ENCODE measurements around the gene GTF3C5. TPM values are rescaled to one million over a fixed set of nuclear protein-coding genes. Genes with fewer than 3 reads are reported as not detected.
"Not testable (repeated sequence)": the region's sequence is repeated elsewhere in the genome, so short reads cannot be mapped to it uniquely, and the experiment has no call there.

Gene GTF3C5
- total RNA-seq, 4 donors from 2014 or later, result 43.5 to 51.5 (median 48.9) TPM

GRCh38 chr9:132995879-132996278 is 34.9 kb upstream of the GTF3C5 start:
- Histone ChIP-seq H3K4me1 (no peaks in the 10 kb centered on the region), H3K27me3 (peaks cover 80% of the 10 kb centered on the region), H3K27ac (no peak overlapping the region), H3K36me3 (no peaks in the 10 kb centered on the region), H3K4me3 (no peak overlapping the region), H3K9me3 (no peaks in the 10 kb centered on the region)
- ATAC-seq, result no peak
- 67% methylated on average over 3 of the region's 8 CpGs; no CpG with 5 or more reads in 1 of the 2 donors for whole genome bisulfite sequencing, 2 donors (ENCODE audit: low coverage in 1 of 2)
- no peak for TF ChIP-seq CTCF (IDR thresholded peaks at IDR 0.05)
- no peak for TF ChIP-seq POLR2A (IDR thresholded peaks at IDR 0.05)
- TF ChIP-seq EP300 (IDR thresholded peaks at IDR 0.05), result no peak
- TF ChIP-seq POLR2AphosphoS5 (IDR thresholded peaks at IDR 0.05), result no peak

GRCh38 chr9:132996526-132996925 is 34.3 kb upstream of the GTF3C5 start:
- no peak for ATAC-seq
- H3K27me3 ChIP-seq, result peaks cover 82% of the 10 kb centered on the region
- H3K9me3 ChIP-seq, result no peaks in the 10 kb centered on the region
- H3K36me3 ChIP-seq, result no peaks in the 10 kb centered on the region
- 54 to 80% methylated on average over 1 to 7 of the region's 13 CpGs for WGBS, 2 donors (ENCODE audit: low coverage in 1 of 2)
- no peaks in the 10 kb centered on the region for H3K4me1 ChIP-seq
- H3K4me3 ChIP-seq, result no peak overlapping the region
- TF ChIP-seq EP300 (IDR thresholded peaks at IDR 0.05) (no peak), POLR2A (IDR thresholded peaks at IDR 0.05) (no peak), POLR2AphosphoS5 (IDR thresholded peaks at IDR 0.05) (no peak), CTCF (IDR thresholded peaks at IDR 0.05) (no peak)
- H3K27ac ChIP-seq, result no peak overlapping the region

DNA sequence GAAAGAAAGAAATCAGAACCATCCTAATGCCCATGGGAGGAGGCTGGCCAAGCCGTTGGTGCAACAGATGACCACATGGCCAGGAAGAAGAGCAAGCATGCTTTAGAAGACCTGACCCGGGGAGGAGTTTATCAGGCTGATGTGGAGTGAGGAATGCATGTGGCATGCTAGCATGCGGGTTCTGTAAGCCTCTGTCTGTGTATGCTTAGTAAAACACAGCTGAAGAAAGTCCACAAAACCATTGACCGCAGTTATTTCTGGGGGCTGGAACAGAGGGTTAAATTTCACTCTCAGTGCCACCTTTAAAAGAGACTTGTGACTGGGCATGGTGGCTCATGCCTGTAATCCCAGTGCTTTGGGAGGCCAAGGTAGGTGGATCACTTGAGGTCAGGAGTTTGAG is 33.2 kb upstream of the GTF3C5 start:
- ATAC-seq, result no peak
- Histone ChIP-seq H3K27me3 (peaks cover 82% of the 10 kb centered on the region), H3K4me1 (no peaks in the 10 kb centered on the region), H3K27ac (no peak overlapping the region), H3K9me3 (no peaks in the 10 kb centered on the region), H3K4me3 (no peak overlapping the region), H3K36me3 (no peaks in the 10 kb centered on the region)
- TF ChIP-seq EP300 (IDR thresholded peaks at IDR 0.05), result no peak
- TF ChIP-seq CTCF (IDR thresholded peaks at IDR 0.05), result no peak
- no peak for TF ChIP-seq POLR2A (IDR thresholded peaks at IDR 0.05)
- TF ChIP-seq POLR2AphosphoS5 (IDR thresholded peaks at IDR 0.05), result no peak
- 47 to 50% methylated on average over 2 to 4 of the region's 4 CpGs for WGBS, 2 donors (ENCODE audit: low coverage in 1 of 2)

DNA sequence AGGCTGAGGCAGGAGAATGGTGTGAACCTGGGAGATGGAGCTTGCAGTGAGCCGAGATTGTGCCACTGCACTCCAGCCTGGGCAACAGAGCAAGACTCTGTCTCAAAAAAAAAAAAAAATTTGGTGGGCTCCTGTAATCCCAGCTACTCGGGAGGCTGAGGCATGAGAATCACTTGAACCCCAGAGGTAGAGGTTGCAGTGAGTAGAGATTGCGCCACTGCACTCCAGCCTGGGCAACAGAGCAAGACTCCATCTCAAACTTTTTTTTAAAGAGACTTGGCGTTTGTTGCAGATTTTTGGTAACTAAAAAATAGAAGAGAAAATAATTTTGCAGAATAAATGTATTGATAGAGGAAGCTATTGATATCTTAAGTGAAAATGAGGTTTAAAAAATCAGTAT is 32.6 kb upstream of the GTF3C5 start:
- H3K4me3 ChIP-seq, H3K36me3 ChIP-seq, ATAC-seq, H3K9me3 ChIP-seq, H3K4me1 ChIP-seq, H3K27ac ChIP-seq: not testable (repeated sequence)
- WGBS, 2 donors (ENCODE audit: low coverage in 1 of 2), result 74 to 100% methylated on average over 1 to 2 of the region's 4 CpGs
- peaks cover 82% of the 10 kb centered on the region for H3K27me3 ChIP-seq

- ATAC-seq, result no peak
- H3K27me3 ChIP-seq, result peaks cover 82% of the 10 kb centered on the region
Measured at GRCh38 chr9:132998831-132999635, 31.8 kb upstream of the GTF3C5 start.

More at GRCh38 chr9:132998831-132999635, 31.8 kb upstream of the GTF3C5 start:
- Histone ChIP-seq H3K27ac (no peak overlapping the region), H3K36me3 (no peaks in the 10 kb centered on the region), H3K4me3 (no peak overlapping the region), H3K9me3 (no peaks in the 10 kb centered on the region), H3K4me1 (no peaks in the 10 kb centered on the region)
- TF ChIP-seq CTCF (IDR thresholded peaks at IDR 0.05) (no peak), EP300 (IDR thresholded peaks at IDR 0.05) (no peak), POLR2A (IDR thresholded peaks at IDR 0.05) (no peak), POLR2AphosphoS5 (IDR thresholded peaks at IDR 0.05) (no peak)
- 43 to 61% methylated on average over 1 to 13 of the region's 18 CpGs for WGBS, 2 donors (ENCODE audit: low coverage in 1 of 2)
